SU-DHL-6 (cell line): ENCODE results near the gene CAMK4.

Experiments
- H2AFZ ChIP-seq: fragments of 200-600 bp; sonication (generic); 2 replicates; pipeline ENCODE4 v1.6.1; 2014; ENCODE audit warnings: low read depth, mild to moderate bottlenecking, moderate library complexity, mixed read lengths, antibody characterized with exemption, low read length; ENCODE audit not compliant: severe bottlenecking
- H3F3A ChIP-seq: fragments of 200-600 bp; shearing (Covaris generic); 2 replicates; pipeline ENCODE4 v1.6.0; 2016; ENCODE audit warnings: antibody characterized with exemption, mild to moderate bottlenecking; ENCODE audit not compliant: insufficient read depth
- H3K27ac ChIP-seq: fragments of 200-600 bp; sonication (generic); 2 replicates; pipeline ENCODE4 v1.5.1; 2016; ENCODE audit warnings: low read depth, mild to moderate bottlenecking, low read length, moderate library complexity, mixed read lengths
- H3K27me3 ChIP-seq: fragments of 200-600 bp; sonication (generic), shearing (Covaris generic); 2 replicates; pipeline ENCODE4 v1.6.0; 2014; ENCODE audit warnings: mild to moderate bottlenecking, low read length
- H3K36me3 ChIP-seq: fragments of 200-600 bp; sonication (generic); 2 replicates; pipeline ENCODE4 v1.6.1; 2014; ENCODE audit warnings: mild to moderate bottlenecking, low read length, mixed read lengths
- H3K4me2 ChIP-seq: fragments of 300-600, 200-600 bp; shearing (Covaris generic), sonication (generic); 2 replicates; pipeline ENCODE4 v1.6.0; 2014; ENCODE audit warnings: low read length, low read depth, mild to moderate bottlenecking; ENCODE audit not compliant: poor library complexity, severe bottlenecking
- H3K4me3 ChIP-seq: fragments of 200-600 bp; sonication (generic); 2 replicates; pipeline ENCODE4 v1.5.1; 2014; ENCODE audit warnings: antibody characterized with exemption, low read length, mild to moderate bottlenecking, mixed read lengths; ENCODE audit not compliant: insufficient read depth, poor library complexity, severe bottlenecking
- H3K79me2 ChIP-seq: fragments of 200-600 bp; sonication (generic); 2 replicates; pipeline ENCODE4 v1.6.1; 2014; ENCODE audit warnings: mild to moderate bottlenecking, low read length, moderate library complexity; ENCODE audit not compliant: insufficient read depth
- H3K9ac ChIP-seq: fragments of 200-600 bp; sonication (generic); 2 replicates; pipeline ENCODE4 v1.7.0; 2014; ENCODE audit warnings: mild to moderate bottlenecking, low read length
- H3K9me2 ChIP-seq: fragments of 200-600 bp; sonication (generic); replicated peaks from 2 replicates; pipeline ENCODE4 v1.6.1; 2014; ENCODE audit warnings: low read length; ENCODE audit not compliant: insufficient read depth
- H3K9me3 ChIP-seq: fragments of 200-600 bp; sonication (generic); 2 replicates; pipeline ENCODE4 v1.6.1; 2014; ENCODE audit warnings: low read length, mixed read lengths; ENCODE audit not compliant: insufficient read depth
- H4K20me1 ChIP-seq: fragments of 200-600 bp; sonication (generic); 2 replicates; pipeline ENCODE4 v1.6.1; 2014; ENCODE audit warnings: low read depth, mild to moderate bottlenecking, antibody characterized with exemption, low read length, moderate library complexity, mixed read lengths
- CTCF ChIP-seq: fragments of 200-600 bp; sonication (generic); IDR thresholded peaks from one replicate; pipeline ENCODE4 v1.5.1; 2017; ENCODE audit warnings: antibody characterized with exemption, mild to moderate bottlenecking, low read length, moderate library complexity; ENCODE audit not compliant: insufficient read depth, poor library complexity, severe bottlenecking
- EZH2phosphoT487 ChIP-seq: fragments of 200-600 bp; sonication (generic), shearing (Covaris generic); conservative IDR thresholded peaks from 2 replicates; pipeline ENCODE4 v1.6.1; 2018; ENCODE audit warnings: mild to moderate bottlenecking, antibody characterized with exemption, low read length, moderate library complexity, mixed read lengths

Gene CAMK4

GRCh38 chr5:111321376-111321775, 97.2 kb downstream of the CAMK4 start:
- H2AFZ ChIP-seq, result no peak overlapping the region
- TF ChIP-seq CTCF, result no peak
- TF ChIP-seq EZH2phosphoT487, result no peak
- no peaks in the 10 kb centered on the region for H3K36me3 ChIP-seq
- no peak overlapping the region for H3K9ac ChIP-seq
- H3K27me3 ChIP-seq, result no peaks in the 10 kb centered on the region
- no peak overlapping the region for H3K4me3 ChIP-seq
- H3K9me3 ChIP-seq, result no peaks in the 10 kb centered on the region
- no peaks in the 10 kb centered on the region for H3K79me2 ChIP-seq
- no peak overlapping the region for H3K27ac ChIP-seq
- H3K9me2 ChIP-seq, result no peaks in the 10 kb centered on the region
- no peak overlapping the region for H3K4me2 ChIP-seq
- H3F3A ChIP-seq, result no peaks in the 10 kb centered on the region
- H4K20me1 ChIP-seq, result no peaks in the 10 kb centered on the region

GRCh38 chr5:111326551-111326950, 102.4 kb downstream of the CAMK4 start:
- TF ChIP-seq EZH2phosphoT487, result no peak
- TF ChIP-seq CTCF, result no peak
- Histone ChIP-seq H2AFZ (no peak overlapping the region), H4K20me1 (no peaks in the 10 kb centered on the region)

GRCh38 chr5:111337133-111337532, 112.9 kb downstream of the CAMK4 start:
- no peak overlapping the region for H2AFZ ChIP-seq
- H3K9me3 ChIP-seq, result no peaks in the 10 kb centered on the region
- TF ChIP-seq CTCF (no peak), EZH2phosphoT487 (no peak)
- no peaks in the 10 kb centered on the region for H4K20me1 ChIP-seq
- H3K9me2 ChIP-seq, result no peaks in the 10 kb centered on the region
- H3K27me3 ChIP-seq, result no peaks in the 10 kb centered on the region
- H3K79me2 ChIP-seq, result no peaks in the 10 kb centered on the region
- no peaks in the 10 kb centered on the region for H3K36me3 ChIP-seq
- H3K9ac ChIP-seq, result no peak overlapping the region
- H3K4me2 ChIP-seq, result no peak overlapping the region
- no peaks in the 10 kb centered on the region for H3F3A ChIP-seq
- H3K4me3 ChIP-seq, result no peak overlapping the region
- no peak overlapping the region for H3K27ac ChIP-seq

More at GRCh38 chr5:111326551-111326950, 102.4 kb downstream of the CAMK4 start:
- Histone ChIP-seq H3K27ac (no peak overlapping the region), H3K4me2 (no peak overlapping the region), H3K4me3 (no peak overlapping the region), H3K9ac (no peak overlapping the region), H3F3A (no peaks in the 10 kb centered on the region), H3K36me3 (no peaks in the 10 kb centered on the region), H3K27me3 (no peaks in the 10 kb centered on the region), H3K9me2 (no peaks in the 10 kb centered on the region), H3K79me2 (no peaks in the 10 kb centered on the region), H3K9me3 (no peaks in the 10 kb centered on the region)

GRCh38 chr5:111337688-111338087, 113.5 kb downstream of the CAMK4 start:
- no peak overlapping the region for H3K9ac ChIP-seq
- no peaks in the 10 kb centered on the region for H3K79me2 ChIP-seq
- no peaks in the 10 kb centered on the region for H4K20me1 ChIP-seq

More at GRCh38 chr5:111337688-111338087, 113.5 kb downstream of the CAMK4 start:
- H2AFZ ChIP-seq, result no peak overlapping the region
- no peak overlapping the region for H3K4me2 ChIP-seq
- H3K9me2 ChIP-seq, result no peaks in the 10 kb centered on the region
- TF ChIP-seq EZH2phosphoT487 (no peak), CTCF (no peak)
- H3K9me3 ChIP-seq, result no peaks in the 10 kb centered on the region
- H3K27ac ChIP-seq, result no peak overlapping the region
- H3K4me3 ChIP-seq, result no peak overlapping the region
- no peaks in the 10 kb centered on the region for H3K27me3 ChIP-seq
- H3K36me3 ChIP-seq, result no peaks in the 10 kb centered on the region
- H3F3A ChIP-seq, result no peaks in the 10 kb centered on the region
